Astrocyte of the cerebellum (primary cell): Measurements from ENCODE around the gene PXN.

Experiments used
- DNase-seq: peaks from one replicate; pipeline ENCODE4 v3.0.0-alpha.2; 2011; ENCODE audit warnings: low read depth
- H3K4me3 ChIP-seq: 2 replicates; pipeline ENCODE4 v1.5.1; 2011; ENCODE audit warnings: mild to moderate bottlenecking, low read depth, low read length, moderate library complexity
- CTCF ChIP-seq: IDR thresholded peaks from 2 replicates; pipeline ENCODE4 v1.5.1; 2012; ENCODE audit warnings: low read length, low read depth, moderate library complexity, mild to moderate bottlenecking; ENCODE audit errors: missing control alignments
- in situ Hi-C: cut with HindIII; loops from 2 replicates; pipeline ENCODE4 v1.10.0; 2017; ENCODE audit warnings: low sequenced_read_pairs

The PXN gene

GRCh38 chr12:120262852-120263747, 2.4 kb downstream of the PXN start:
- in situ Hi-C loops, result loop anchor here (5.0 kb wide), 1 partner anchor 46 kb away; no protein-coding TSS in a partner anchor
- DNase-seq, result no peak
- TF ChIP-seq CTCF, result no peak
- H3K4me3 ChIP-seq, result peak overlapping the region; percentile 87

- in situ Hi-C loops, result loop anchor here (5.0 kb wide), 1 partner anchor 45 kb away; no protein-coding TSS in a partner anchor
- peak; percentile 31 for DNase-seq
- TF ChIP-seq CTCF, result no peak
- peak overlapping the region; percentile 87 for H3K4me3 ChIP-seq
Measured at GRCh38 chr12:120261951-120262851, 3.3 kb downstream of the PXN start.

- no peak for TF ChIP-seq CTCF
- H3K4me3 ChIP-seq, result no peak overlapping the region
- in situ Hi-C loops, result loop anchor here (5.0 kb wide), 1 partner anchor 43 kb away; no protein-coding TSS in a partner anchor
- no peak for DNase-seq
Measured at GRCh38 chr12:120260607-120261006, 4.9 kb downstream of the PXN start.

- in situ Hi-C loops, result loop anchor here (5.0 kb wide), 1 partner anchor 42 kb away; no protein-coding TSS in a partner anchor
- H3K4me3 ChIP-seq, result no peak overlapping the region
- no peak for TF ChIP-seq CTCF
- peak; percentile 72 for DNase-seq
Measured at GRCh38 chr12:120259418-120260202, 5.9 kb downstream of the PXN start.

GRCh38 chr12:120258323-120258896, 7.1 kb downstream of the PXN start:
- DNase-seq, result no peak
- in situ Hi-C loops, result no loop called here
- TF ChIP-seq CTCF, result no peak
- H3K4me3 ChIP-seq, result no peak overlapping the region
